Measurements from ENCODE around the gene RICTOR.

DNA sequence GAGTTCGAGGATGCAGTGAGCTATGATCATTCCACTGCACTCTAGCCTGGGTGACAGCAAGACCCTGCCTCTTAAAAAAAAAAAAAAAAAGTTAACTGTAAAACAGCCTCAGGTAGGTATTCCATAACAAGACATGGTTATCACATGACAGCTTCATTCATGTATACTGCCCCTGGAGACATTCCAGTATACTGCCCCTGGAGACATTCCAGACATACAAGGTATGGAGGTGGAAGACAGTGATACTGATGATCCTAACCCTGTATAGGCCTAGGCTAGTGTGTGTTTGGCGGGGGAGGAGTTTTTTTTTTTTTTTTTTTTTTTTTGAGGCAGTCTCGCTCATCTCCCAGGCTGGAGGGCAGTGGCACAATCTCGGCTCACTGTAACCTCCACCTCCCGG lies 105.5 kb downstream of the RICTOR start:
- TF ChIP-seq CEBPB (IDR thresholded peaks at IDR 0.05; ENCODE audit: low read depth, low read length) (no peak), SMC3 (IDR thresholded peaks at IDR 0.05; ENCODE audit: low read depth, low read length) (no peak), RAD21 (IDR thresholded peaks at IDR 0.05; ENCODE audit: low read length) (no peak), RFX5 (IDR thresholded peaks at IDR 0.05; ENCODE audit: low read depth, low read length) (no peak), POLR2A (IDR thresholded peaks at IDR 0.05; ENCODE audit: low read depth, low read length) (no peak), RCOR1 (IDR thresholded peaks at IDR 0.05; ENCODE audit: insufficient replicate concordance, low read length) (no peak), NFE2L2 (IDR thresholded peaks at IDR 0.05; ENCODE audit: low read depth, low read length) (no peak), MAFK (IDR thresholded peaks at IDR 0.05; ENCODE audit: low read depth, low read length) (no peak), BHLHE40 (IDR thresholded peaks at IDR 0.05; ENCODE audit: low read depth, low read length) (no peak), FOS (IDR thresholded peaks at IDR 0.05; ENCODE audit: low read depth, low read length) (no peak), CHD1 (IDR thresholded peaks at IDR 0.05; ENCODE audit: low read depth, low read length) (no peak)
- TF ChIP-seq, protein P1, sequence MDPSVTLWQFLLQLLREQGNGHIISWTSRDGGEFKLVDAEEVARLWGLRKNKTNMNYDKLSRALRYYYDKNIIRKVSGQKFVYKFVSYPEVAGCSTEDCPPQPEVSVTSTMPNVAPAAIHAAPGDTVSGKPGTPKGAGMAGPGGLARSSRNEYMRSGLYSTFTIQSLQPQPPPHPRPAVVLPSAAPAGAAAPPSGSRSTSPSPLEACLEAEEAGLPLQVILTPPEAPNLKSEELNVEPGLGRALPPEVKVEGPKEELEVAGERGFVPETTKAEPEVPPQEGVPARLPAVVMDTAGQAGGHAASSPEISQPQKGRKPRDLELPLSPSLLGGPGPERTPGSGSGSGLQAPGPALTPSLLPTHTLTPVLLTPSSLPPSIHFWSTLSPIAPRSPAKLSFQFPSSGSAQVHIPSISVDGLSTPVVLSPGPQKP (IDR thresholded peaks at IDR 0.05; ENCODE audit: borderline replicate concordance, low read depth, low read length), result no peak
- TF ChIP-seq, protein P2, sequence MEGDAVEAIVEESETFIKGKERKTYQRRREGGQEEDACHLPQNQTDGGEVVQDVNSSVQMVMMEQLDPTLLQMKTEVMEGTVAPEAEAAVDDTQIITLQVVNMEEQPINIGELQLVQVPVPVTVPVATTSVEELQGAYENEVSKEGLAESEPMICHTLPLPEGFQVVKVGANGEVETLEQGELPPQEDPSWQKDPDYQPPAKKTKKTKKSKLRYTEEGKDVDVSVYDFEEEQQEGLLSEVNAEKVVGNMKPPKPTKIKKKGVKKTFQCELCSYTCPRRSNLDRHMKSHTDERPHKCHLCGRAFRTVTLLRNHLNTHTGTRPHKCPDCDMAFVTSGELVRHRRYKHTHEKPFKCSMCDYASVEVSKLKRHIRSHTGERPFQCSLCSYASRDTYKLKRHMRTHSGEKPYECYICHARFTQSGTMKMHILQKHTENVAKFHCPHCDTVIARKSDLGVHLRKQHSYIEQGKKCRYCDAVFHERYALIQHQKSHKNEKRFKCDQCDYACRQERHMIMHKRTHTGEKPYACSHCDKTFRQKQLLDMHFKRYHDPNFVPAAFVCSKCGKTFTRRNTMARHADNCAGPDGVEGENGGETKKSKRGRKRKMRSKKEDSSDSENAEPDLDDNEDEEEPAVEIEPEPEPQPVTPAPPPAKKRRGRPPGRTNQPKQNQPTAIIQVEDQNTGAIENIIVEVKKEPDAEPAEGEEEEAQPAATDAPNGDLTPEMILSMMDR (conservative IDR thresholded peaks at IDR 0.05; ENCODE audit: low read depth, low read length), result no peak
